IMR-90 (cell line): ENCODE data around the gene GPLD1. TPM values are rescaled to one million over a fixed set of nuclear protein-coding genes. Genes with fewer than 3 reads are reported as not detected.
A peak's percentile ranks its signal among the peaks of the same experiment; 100 is the strongest.

Experiments used
- ATAC-seq: fragments of 200-7000 bp; cut with Tn5 transposase; 2 replicates; pipeline ENCODE4 v1.9.1; 2020; ENCODE audit warnings: low read depth, mild to moderate bottlenecking, moderate library complexity
- BruUV-seq: library from RNA; stranded (reverse); fragments of 400-500 nt; replicated peaks from 2 replicates; lab custom pipeline; 2021; lab: Mats Ljungman, UMichigan
- CTCF ChIA-PET: fragments of 300-600 bp; formaldehyde crosslinking; extraction: SDS; loops from one replicate; lab custom pipeline; 2021; ENCODE audit warnings: antibody characterized with exemption; lab: Yijun Ruan, JAX
- POLR2A ChIA-PET: fragments of 300-600 bp; sonication (Branson Sonifier 250); formaldehyde crosslinking; loops from one replicate; lab custom pipeline; 2022; ENCODE audit warnings: antibody characterized with exemption; ENCODE audit not compliant: unreplicated experiment; lab: Charles Lee
- DNase-seq: peaks from one replicate; pipeline ENCODE4 v3.0.0; 2013
- H2AFZ ChIP-seq: replicated peaks from 2 replicates; pipeline ENCODE3; 2013; ENCODE audit warnings: low read length, mild to moderate bottlenecking; ENCODE audit not compliant: poor library complexity
- H2AK5ac ChIP-seq: 2 replicates; pipeline ENCODE4 v1.6.1; 2013; ENCODE audit warnings: low read depth, low read length, inconsistent platforms
- H2AK9ac ChIP-seq: replicated peaks from 2 replicates; pipeline ENCODE3; 2013; ENCODE audit warnings: mild to moderate bottlenecking, low read depth, low read length, moderate library complexity; ENCODE audit not compliant: poor library complexity
- H2BK120ac ChIP-seq: 2 replicates; pipeline ENCODE4 v1.6.1; 2013; ENCODE audit warnings: low read depth, low read length, inconsistent platforms
- H2BK15ac ChIP-seq: 3 replicates; pipeline ENCODE4 v1.6.1; 2013; ENCODE audit warnings: low read depth, low read length, inconsistent platforms
- H2BK20ac ChIP-seq: 2 replicates; pipeline ENCODE4 v1.6.1; 2013; ENCODE audit warnings: low read depth, mild to moderate bottlenecking, inconsistent platforms, low read length, moderate library complexity
- H2BK5ac ChIP-seq: 2 replicates; pipeline ENCODE4 v1.6.1; 2013; ENCODE audit warnings: mild to moderate bottlenecking, low read depth, low read length, inconsistent platforms; ENCODE audit not compliant: poor library complexity, severe bottlenecking
- H3K14ac ChIP-seq: replicated peaks from 2 replicates; pipeline ENCODE4 v1.6.1; 2013; ENCODE audit warnings: low read depth, low read length, inconsistent platforms
- H3K18ac ChIP-seq: 2 replicates; pipeline ENCODE4 v1.6.1; 2013; ENCODE audit warnings: low read depth, low read length, control low read depth
- H3K23ac ChIP-seq: 2 replicates; pipeline ENCODE4 v1.6.1; 2013; ENCODE audit warnings: low read depth, low read length, inconsistent platforms
- H3K27ac ChIP-seq: 2 replicates; pipeline ENCODE4 v1.5.1; 2013; ENCODE audit warnings: mild to moderate bottlenecking, control low read depth, low read length; ENCODE audit not compliant: insufficient read depth
- H3K27me3 ChIP-seq: 2 replicates; pipeline ENCODE4 v1.6.1; 2013; ENCODE audit warnings: low read length; ENCODE audit not compliant: control insufficient read depth, insufficient read depth
- H3K36me3 ChIP-seq: 2 replicates; pipeline ENCODE4 v1.6.1; 2013; ENCODE audit warnings: low read length, mixed read lengths; ENCODE audit not compliant: control insufficient read depth, insufficient read depth
- H3K4ac ChIP-seq: 2 replicates; pipeline ENCODE4 v1.6.1; 2013; ENCODE audit warnings: low read depth, low read length, inconsistent platforms
- H3K4me1 ChIP-seq: 2 replicates; pipeline ENCODE4 v1.6.1; 2013; ENCODE audit warnings: low read length, mixed read lengths; ENCODE audit not compliant: control insufficient read depth, insufficient read depth
- H3K4me2 ChIP-seq: 2 replicates; pipeline ENCODE4 v1.6.1; 2013; ENCODE audit warnings: low read depth, mild to moderate bottlenecking, control low read depth, low read length, moderate library complexity
- H3K4me3 ChIP-seq: 2 replicates; pipeline ENCODE4 v1.5.1; 2013; ENCODE audit warnings: low read depth, mild to moderate bottlenecking, control low read depth, low read length, moderate library complexity; ENCODE audit not compliant: insufficient read depth
- H3K56ac ChIP-seq: 2 replicates; pipeline ENCODE4 v1.6.1; 2013; ENCODE audit warnings: low read length, inconsistent platforms; ENCODE audit not compliant: insufficient read depth; ENCODE audit errors: extremely low read depth
- H3K79me1 ChIP-seq, 2 experiments: 2 replicates each; pipeline ENCODE4 v1.6.1; 2013; ENCODE audit warnings: low read length in 2 of 2, inconsistent platforms in 1 of 2, low read depth in 1 of 2
- H3K9ac ChIP-seq: 2 replicates; pipeline ENCODE4 v1.6.1; 2013; ENCODE audit warnings: low read depth, low read length, control low read depth
- H3K9me1 ChIP-seq: 2 replicates; pipeline ENCODE4 v1.6.1; 2013; ENCODE audit warnings: low read length, inconsistent platforms; ENCODE audit not compliant: insufficient read depth
- H3K9me3 ChIP-seq: 2 replicates; pipeline ENCODE4 v1.6.1; 2013; ENCODE audit warnings: low read length; ENCODE audit not compliant: control insufficient read depth, insufficient read depth
- H4K20me1 ChIP-seq: 2 replicates; pipeline ENCODE4 v1.6.1; 2013; ENCODE audit warnings: low read length, inconsistent platforms; ENCODE audit not compliant: insufficient read depth
- H4K5ac ChIP-seq: 2 replicates; pipeline ENCODE4 v1.6.1; 2013; ENCODE audit warnings: mild to moderate bottlenecking, low read depth, low read length, control low read depth
- H4K8ac ChIP-seq, 2 experiments: 2 replicates each; pipeline ENCODE4 v1.6.1; 2013; ENCODE audit warnings: low read depth in 2 of 2, low read length in 2 of 2, control low read depth in 1 of 2, inconsistent platforms in 1 of 2
- H4K91ac ChIP-seq: 2 replicates; pipeline ENCODE4 v1.6.1; 2013; ENCODE audit warnings: low read depth, low read length, inconsistent platforms; ENCODE audit not compliant: insufficient read depth
- BHLHE40 ChIP-seq: fragments of 150-350 bp; IDR thresholded peaks from 2 replicates; pipeline ENCODE4 v1.6.1; 2016; ENCODE audit warnings: mild to moderate bottlenecking, low read depth, low read length
- MXI1 ChIP-seq: IDR thresholded peaks from 2 replicates; pipeline ENCODE4 v1.6.1; 2012; ENCODE audit warnings: low read depth, mild to moderate bottlenecking, low read length, moderate library complexity, borderline replicate concordance
- WGBS, 2 experiments: methylation state at CpG; one replicate each; pipeline versions ENCODE4 v1.1.5 to v1.1.7; 2013; ENCODE audit warnings: missing lambda C conversion rate in 2 of 2; ENCODE audit not compliant: insufficient read length in 1 of 2; ENCODE audit errors: extremely low coverage in 2 of 2; 5-methylcytosine and 5-hydroxymethylcytosine counted together
- dilution Hi-C: fragments of 300-500 bp; cut with HindIII; formaldehyde crosslinking; loops from one replicate; pipeline ENCODE4 v1.14.3; 2018; ENCODE audit warnings: low sequenced_read_pairs; ENCODE audit not compliant: unreplicated experiment
- in situ Hi-C: fragments of 300-500 bp; cut with MboI; formaldehyde crosslinking; loops from 3 replicates; pipeline ENCODE4 v1.14.3; 2019; ENCODE audit warnings: low sequenced_read_pairs, inconsistent platforms, mixed read lengths
- intact Hi-C: fragments of 100-400 bp; cut with micrococcal nuclease; formaldehyde crosslinking; loops from 2 replicates; pipeline ENCODE4 v1.10.0; 2022
- polyA plus RNA-seq, 3 experiments: library from polyadenylated mRNA; depleted of rRNA; stranded (reverse); fragments of >200 nt; gene quantifications; 2 replicates each; pipeline ENCODE4 v1.2.3, GENCODE V29; 2012; ENCODE audit warnings: low replicate concordance in 1 of 3
- total RNA-seq: library from RNA; depleted of rRNA; stranded (reverse); fragments of >200 nt; gene quantifications from 2 replicates; pipeline ENCODE4 v1.2.3, GENCODE V29; 2012

GPLD1 gene
- total and polyA plus RNA-seq, 2 of the 4 experiments (the other 2 are of a cell fraction) = 0.05 to 0.18 TPM

DNA sequence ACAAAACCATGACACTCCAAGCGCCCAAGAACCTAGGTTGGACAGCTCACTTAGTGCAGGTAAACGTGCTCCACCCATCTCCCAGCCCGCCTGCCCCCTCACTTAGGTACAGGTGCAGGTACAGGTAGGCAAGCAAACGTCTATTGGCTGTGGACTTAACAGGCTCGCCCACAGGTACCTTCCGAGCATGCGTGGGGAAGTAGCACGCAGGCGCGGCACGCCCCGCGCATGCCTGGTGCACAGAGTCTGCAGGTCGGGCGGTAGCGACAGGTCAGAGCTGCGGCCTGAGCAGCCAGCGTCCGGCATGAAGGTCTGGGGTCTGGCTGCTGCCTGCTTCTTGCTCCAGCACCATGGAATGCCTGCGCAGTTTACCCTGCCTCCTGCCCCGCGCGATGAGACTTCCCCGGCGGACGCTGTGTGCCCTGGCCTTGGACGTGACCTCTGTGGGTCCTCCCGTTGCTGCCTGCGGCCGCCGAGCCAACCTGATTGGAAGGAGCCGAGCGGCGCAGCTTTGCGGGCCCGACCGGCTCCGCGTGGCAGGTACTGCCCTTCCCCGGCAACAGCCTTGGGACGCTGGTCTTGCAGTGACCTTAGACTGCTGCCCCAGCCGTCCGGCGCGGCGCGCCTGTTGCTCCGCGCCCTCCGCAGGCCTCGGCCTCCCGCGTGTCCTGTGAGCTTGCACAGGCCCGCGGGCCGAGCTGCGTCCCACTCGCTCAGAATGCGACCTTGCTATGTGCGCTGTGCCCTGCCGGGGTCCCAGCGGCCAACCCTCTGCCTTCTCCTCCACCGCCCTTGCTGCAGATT, 86.5 kb downstream of the GPLD1 start, which contains the start of gene MRS2:
Gene MRS2, plus strand, starts transcription at position 240 of the 804 bp plus-strand sequence. Its CDS starts 111 bp downstream, at position 351.
- no peak within 1 kb of the TSS for H2BK20ac ChIP-seq
- intact Hi-C loops (no loop called here), in situ Hi-C loops (no loop called here), dilution Hi-C loops (no loop called here)
- peak within 1 kb of the TSS; percentile 42 for H3K27ac ChIP-seq
- H3K9ac ChIP-seq = peak within 1 kb of the TSS; percentile 85
- no peaks in the 10 kb centered on the region for H3K27me3 ChIP-seq
- peak; percentile 66 for DNase-seq
- peak within 1 kb of the TSS; percentile 98 for H3K4me2 ChIP-seq
- BruUV-seq = no TSS peak
- H2AK9ac ChIP-seq = peak within 1 kb of the TSS; percentile 94
- peak within 1 kb of the TSS; percentile 100 for H2AFZ ChIP-seq
- ChIA-PET POLR2A (no interaction called here), CTCF (interaction anchor here (1.0 kb wide), 1 partner anchor 14 kb away, joined by 3 read pairs; no protein-coding TSS in a partner anchor)
- peak within 1 kb of the TSS; percentile 67 for H3K4me3 ChIP-seq
- H4K91ac ChIP-seq = peak within 1 kb of the TSS; percentile 88
- peak within 1 kb of the TSS; percentile 46 for H2BK5ac ChIP-seq
- H3K14ac ChIP-seq = peak within 1 kb of the TSS; percentile 89
- H2BK15ac ChIP-seq = no peak within 1 kb of the TSS
- H3K4me1 ChIP-seq = no peaks in the 10 kb centered on the region; the same call in 1 of the 2 replicates
- no peak within 1 kb of the TSS for H2AK5ac ChIP-seq
- peaks cover 10 to 27% of the 10 kb centered on the region in 2 experiments for H3K79me1 ChIP-seq
- WGBS, 2 experiments = 3% methylated on average over 43 of the region's 63 CpGs; no CpG with 5 or more reads in 1 of the 2 experiments
- peak within 1 kb of the TSS; percentile 16; the same call in 1 of the 2 replicates for H3K18ac ChIP-seq
- no peaks in the 10 kb centered on the region; the same call in 1 of the 2 replicates for H4K20me1 ChIP-seq
- peak within 1 kb of the TSS; percentile 96 for H4K5ac ChIP-seq
- ATAC-seq = peak; percentile 93
- H3K9me1 ChIP-seq = peaks cover 2% of the 10 kb centered on the region; the same call in 1 of the 2 replicates
- H3K56ac ChIP-seq = peak within 1 kb of the TSS; percentile 56; the same call in 1 of the 2 replicates
- H3K9me3 ChIP-seq = no peaks in the 10 kb centered on the region
- H2BK120ac ChIP-seq = 0 out of 2 replicates have a peak within 1 kb of the TSS, but pooled peaks have one; percentile 31
- no peak for TF ChIP-seq BHLHE40
- TF ChIP-seq MXI1 = peak; percentile 31; the same call in 1 of the 2 replicates
- peaks cover 5% of the 10 kb centered on the region for H3K36me3 ChIP-seq
- peak within 1 kb of the TSS; percentile 86 for H3K4ac ChIP-seq
- peak within 1 kb of the TSS; percentile 94 for H3K23ac ChIP-seq
- H4K8ac ChIP-seq = peak within 1 kb of the TSS; percentile 89 to 99
